SK-N-SH treated with all-trans-retinoic acid at 6 μM for 48 hours (cell line): ENCODE results near the gene PCBP3.

Experiments
- ATAC-seq: fragments of 200-7000 bp; cut with Tn5 transposase; 3 replicates; pipeline ENCODE4 v1.9.1; 2020; ENCODE audit warnings: mild to moderate bottlenecking, moderate library complexity
- BACH2 ChIP-seq: fragments of 250-450 bp; sonication (Bioruptor Pico); IDR thresholded peaks from 2 replicates; pipeline ENCODE4 v1.9.0; 2021; ENCODE audit warnings: mild to moderate bottlenecking, borderline replicate concordance
- CSDC2 ChIP-seq: fragments of 250-450 bp; sonication (Bioruptor Pico); IDR thresholded peaks from 2 replicates; pipeline ENCODE4 v1.5.0; 2020; ENCODE audit warnings: mild to moderate bottlenecking, moderate library complexity
- CSRNP3 ChIP-seq: fragments of 250-450 bp; sonication (Bioruptor Pico); IDR thresholded peaks from 2 replicates; pipeline ENCODE4 v1.5.1; 2021; ENCODE audit warnings: mild to moderate bottlenecking, moderate library complexity
- ESRRG ChIP-seq: fragments of 250-450 bp; sonication (Bioruptor Pico); IDR thresholded peaks from 2 replicates; pipeline ENCODE4 v1.6.1; 2021; ENCODE audit warnings: mild to moderate bottlenecking
- GLIS3 ChIP-seq: fragments of 250-450 bp; sonication (Bioruptor Pico); IDR thresholded peaks from 2 replicates; pipeline ENCODE4 v1.5.0; 2020; ENCODE audit warnings: mild to moderate bottlenecking, moderate library complexity
- OSR1 ChIP-seq: fragments of 250-450 bp; sonication (Bioruptor Pico); IDR thresholded peaks from 2 replicates; pipeline ENCODE4 v1.8.0; 2022; ENCODE audit warnings: moderate library complexity, mild to moderate bottlenecking, inconsistent platforms
- PATZ1 ChIP-seq: fragments of 250-450 bp; sonication (Bioruptor Pico); IDR thresholded peaks from 2 replicates; pipeline ENCODE4 v1.8.0; 2020; ENCODE audit warnings: mild to moderate bottlenecking, moderate library complexity, borderline replicate concordance
- PPARA ChIP-seq: fragments of 250-450 bp; sonication (Bioruptor Pico); IDR thresholded peaks from 2 replicates; pipeline ENCODE4 v1.5.0; 2020; ENCODE audit warnings: mild to moderate bottlenecking, borderline replicate concordance
- SNAI2 ChIP-seq: fragments of 250-450 bp; sonication (Bioruptor Pico); IDR thresholded peaks from 2 replicates; pipeline ENCODE4 v1.5.0; 2020; ENCODE audit warnings: mild to moderate bottlenecking, moderate library complexity
- TCF4 ChIP-seq: fragments of 250-450 bp; sonication (Bioruptor Pico); IDR thresholded peaks from 2 replicates; pipeline ENCODE4 v1.8.0; 2021; ENCODE audit warnings: mild to moderate bottlenecking, moderate library complexity, borderline replicate concordance
- TSHZ2 ChIP-seq: fragments of 250-450 bp; sonication (Bioruptor Pico); IDR thresholded peaks from 2 replicates; pipeline ENCODE4 v1.5.0; 2020; ENCODE audit warnings: mild to moderate bottlenecking, moderate library complexity
- ZFP3 ChIP-seq: fragments of 250-450 bp; sonication (Bioruptor Pico); IDR thresholded peaks from 2 replicates; pipeline ENCODE4 v1.5.0; 2020; ENCODE audit warnings: mild to moderate bottlenecking, moderate library complexity
- ZFP30 ChIP-seq: fragments of 450-650 bp; formaldehyde crosslinking; IDR thresholded peaks from 2 replicates; pipeline ENCODE4 v1.5.0; 2022; ENCODE audit warnings: mild to moderate bottlenecking, moderate library complexity
- ZNF565 ChIP-seq: fragments of 450-650 bp; formaldehyde crosslinking; conservative IDR thresholded peaks from 2 replicates; pipeline ENCODE4 v1.5.0; 2020; ENCODE audit warnings: low read depth, mild to moderate bottlenecking, moderate library complexity
- TF ChIP-seq, protein P1 (sequence below): fragments of 250-450 bp; sonication (Bioruptor Pico); IDR thresholded peaks from 2 replicates; pipeline ENCODE4 v1.8.0; 2021; ENCODE audit warnings: low read depth, mild to moderate bottlenecking, moderate library complexity, borderline replicate concordance
- TF ChIP-seq, protein P2 (sequence below): fragments of 250-450 bp; sonication (Bioruptor Pico); IDR thresholded peaks from 2 replicates; pipeline ENCODE4 v1.5.1; 2020; ENCODE audit warnings: low read depth, mild to moderate bottlenecking, moderate library complexity

Gene PCBP3

DNA sequence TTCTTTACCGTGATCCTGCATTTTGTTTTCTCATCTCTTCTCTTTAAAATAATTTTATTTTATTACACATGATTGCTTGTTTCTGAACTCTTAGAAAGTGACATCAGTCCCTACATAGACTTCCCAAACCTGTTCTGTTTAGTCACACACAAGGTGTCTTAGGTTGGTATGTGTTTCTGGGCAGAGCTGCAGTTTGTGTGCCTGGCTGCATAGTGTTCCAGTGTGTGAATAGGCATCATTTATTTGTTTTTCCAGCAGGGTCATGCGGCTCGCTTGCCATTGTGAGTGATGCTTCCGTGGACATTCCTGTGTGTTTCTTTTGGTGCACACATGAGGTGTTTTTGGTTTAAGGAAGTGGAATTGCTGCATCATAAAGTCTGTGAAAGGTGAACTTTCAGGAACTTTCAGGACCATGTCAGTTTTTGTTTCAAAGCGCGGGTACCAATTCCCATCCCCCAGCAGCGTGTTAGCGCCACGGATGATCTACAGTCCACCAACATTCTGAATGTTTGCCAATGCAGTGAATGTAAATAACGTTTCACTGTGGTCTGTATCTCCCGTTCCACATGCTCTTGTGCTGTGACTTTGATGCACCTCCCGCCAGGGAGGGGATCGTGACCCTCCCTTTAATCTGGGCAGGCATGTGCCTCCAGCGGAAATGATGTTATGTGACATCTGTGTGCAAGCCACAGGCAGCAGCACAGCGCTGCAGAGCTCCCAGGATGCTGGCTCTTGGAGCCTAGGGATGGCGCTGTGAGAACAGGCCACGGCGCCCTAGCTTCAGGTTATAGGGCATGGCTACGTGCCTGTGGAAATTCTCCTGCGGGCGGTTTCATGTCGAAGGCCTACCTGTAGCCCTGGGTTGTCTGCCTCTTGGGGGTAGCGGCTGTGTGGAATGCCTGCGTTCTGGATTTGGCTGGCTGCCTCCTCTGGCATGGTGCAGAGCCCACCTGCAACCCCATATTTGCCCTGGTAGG lies 193.5 kb downstream of the PCBP3 start:
- no peak for ATAC-seq
- no peak for TF ChIP-seq CSDC2 (CRISPR knock-in tag)
- no peak for TF ChIP-seq BACH2 (CRISPR knock-in tag)
- TF ChIP-seq, protein P1, sequence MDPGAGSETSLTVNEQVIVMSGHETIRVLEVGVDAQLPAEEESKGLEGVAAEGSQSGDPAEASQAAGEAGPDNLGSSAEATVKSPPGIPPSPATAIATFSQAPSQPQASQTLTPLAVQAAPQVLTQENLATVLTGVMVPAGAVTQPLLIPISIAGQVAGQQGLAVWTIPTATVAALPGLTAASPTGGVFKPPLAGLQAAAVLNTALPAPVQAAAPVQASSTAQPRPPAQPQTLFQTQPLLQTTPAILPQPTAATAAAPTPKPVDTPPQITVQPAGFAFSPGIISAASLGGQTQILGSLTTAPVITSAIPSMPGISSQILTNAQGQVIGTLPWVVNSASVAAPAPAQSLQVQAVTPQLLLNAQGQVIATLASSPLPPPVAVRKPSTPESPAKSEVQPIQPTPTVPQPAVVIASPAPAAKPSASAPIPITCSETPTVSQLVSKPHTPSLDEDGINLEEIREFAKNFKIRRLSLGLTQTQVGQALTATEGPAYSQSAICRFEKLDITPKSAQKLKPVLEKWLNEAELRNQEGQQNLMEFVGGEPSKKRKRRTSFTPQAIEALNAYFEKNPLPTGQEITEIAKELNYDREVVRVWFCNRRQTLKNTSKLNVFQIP: no peak
- TF ChIP-seq, protein P2, sequence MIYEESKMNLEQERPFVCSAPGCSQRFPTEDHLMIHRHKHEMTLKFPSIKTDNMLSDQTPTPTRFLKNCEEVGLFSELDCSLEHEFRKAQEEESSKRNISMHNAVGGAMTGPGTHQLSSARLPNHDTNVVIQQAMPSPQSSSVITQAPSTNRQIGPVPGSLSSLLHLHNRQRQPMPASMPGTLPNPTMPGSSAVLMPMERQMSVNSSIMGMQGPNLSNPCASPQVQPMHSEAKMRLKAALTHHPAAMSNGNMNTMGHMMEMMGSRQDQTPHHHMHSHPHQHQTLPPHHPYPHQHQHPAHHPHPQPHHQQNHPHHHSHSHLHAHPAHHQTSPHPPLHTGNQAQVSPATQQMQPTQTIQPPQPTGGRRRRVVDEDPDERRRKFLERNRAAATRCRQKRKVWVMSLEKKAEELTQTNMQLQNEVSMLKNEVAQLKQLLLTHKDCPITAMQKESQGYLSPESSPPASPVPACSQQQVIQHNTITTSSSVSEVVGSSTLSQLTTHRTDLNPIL: no peak
- no peak for TF ChIP-seq ZFP30 (CRISPR knock-in tag)
- TF ChIP-seq TSHZ2 (CRISPR knock-in tag): no peak

DNA sequence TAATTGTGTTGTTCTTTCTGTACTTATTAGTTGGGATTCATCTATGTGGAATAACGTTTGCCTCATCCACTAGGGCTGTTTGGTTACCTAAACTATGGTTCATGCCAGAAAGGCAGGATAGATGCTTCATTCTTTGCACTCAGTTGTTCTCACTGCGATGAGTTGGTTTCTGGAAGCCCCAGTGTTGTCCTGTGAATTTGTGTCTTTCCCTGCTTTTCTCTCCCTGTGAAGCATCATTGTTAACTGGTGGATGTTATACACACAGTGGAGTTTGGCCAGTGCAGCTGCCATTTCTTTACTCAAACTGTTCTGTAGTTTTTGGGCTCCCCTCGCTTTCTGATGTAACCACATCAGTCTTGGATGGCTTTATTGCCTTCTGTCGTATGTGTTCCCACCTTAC lies 194.4 kb downstream of the PCBP3 start:
- TF ChIP-seq ZFP3 (CRISPR knock-in tag) (no peak), TCF4 (CRISPR knock-in tag) (no peak), OSR1 (CRISPR knock-in tag) (no peak), ESRRG (no peak), ZNF565 (CRISPR knock-in tag) (no peak)
- TF ChIP-seq, protein P1: no peak
- TF ChIP-seq, all 23 proteins: peak for 0

GRCh38 chr21:45838634-45839033 lies 195.1 kb downstream of the PCBP3 start:
- no peak for TF ChIP-seq ZFP30 (CRISPR knock-in tag)
- TF ChIP-seq BACH2 (CRISPR knock-in tag): no peak
- no peak for TF ChIP-seq CSRNP3 (CRISPR knock-in tag)
- no peak for TF ChIP-seq PPARA (CRISPR knock-in tag)
- no peak for TF ChIP-seq CSDC2 (CRISPR knock-in tag)
- TF ChIP-seq TCF4 (CRISPR knock-in tag): no peak
- ATAC-seq: no peak

More for the DNA sequence above, 194.4 kb downstream of the PCBP3 start:
- no peak for ATAC-seq

DNA sequence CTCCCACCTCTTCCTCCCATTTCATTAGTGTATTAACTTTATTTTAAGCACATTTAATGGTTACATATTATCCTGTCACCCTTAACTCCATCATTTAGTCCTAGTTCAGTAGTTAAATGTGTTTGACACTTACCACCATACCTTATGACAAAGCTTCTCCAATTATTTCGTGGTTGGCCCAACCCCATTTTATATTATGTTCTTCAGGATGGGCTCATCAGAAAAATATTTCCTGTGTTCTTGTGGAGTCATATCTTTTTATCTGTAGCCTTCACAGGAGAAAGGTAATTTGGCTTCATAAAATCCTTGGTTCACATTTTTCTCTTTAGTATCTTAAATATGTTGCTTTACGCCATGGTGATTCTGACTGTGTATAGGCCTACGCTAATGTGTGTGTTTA lies 195.7 kb downstream of the PCBP3 start:
- no peak for ATAC-seq
- TF ChIP-seq SNAI2 (CRISPR knock-in tag): no peak
- no peak for TF ChIP-seq GLIS3 (CRISPR knock-in tag)

DNA sequence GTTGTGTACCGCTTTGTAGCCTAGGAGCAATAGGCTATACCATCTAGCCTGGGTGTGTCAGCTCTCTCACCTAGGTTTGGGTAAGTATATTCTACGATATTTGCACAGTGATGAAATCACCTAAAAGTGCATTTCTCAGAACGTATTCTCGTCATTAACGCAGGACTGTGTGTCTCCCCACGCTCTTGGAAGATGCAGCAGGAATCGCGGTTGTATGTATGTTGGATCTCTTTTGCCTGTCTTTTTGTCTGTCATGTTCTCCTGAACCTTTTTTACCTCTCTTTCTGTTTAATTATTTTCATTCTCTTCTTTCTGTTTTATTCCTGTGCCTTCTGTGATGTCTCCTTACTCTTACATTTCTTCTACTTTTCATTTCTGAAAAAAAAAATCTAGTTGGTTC lies 197.5 kb downstream of the PCBP3 start:
- ATAC-seq: no peak
- TF ChIP-seq ZNF565 (CRISPR knock-in tag) (no peak), TSHZ2 (CRISPR knock-in tag) (no peak), ZFP30 (CRISPR knock-in tag) (no peak), PATZ1 (no peak), TCF4 (CRISPR knock-in tag) (no peak)
